Measurements from ENCODE around the gene CPNE5. TPM values are rescaled to one million over a fixed set of nuclear protein-coding genes. Genes with fewer than 3 reads are reported as not detected.
"Not testable (repeated sequence)": the region's sequence is repeated elsewhere in the genome, so short reads cannot be mapped to it uniquely, and the experiment has no call there.

CPNE5 gene
- total and polyA plus RNA-seq, 2 donors from 2014 or later = 3.7 to 7.1 TPM

DNA sequence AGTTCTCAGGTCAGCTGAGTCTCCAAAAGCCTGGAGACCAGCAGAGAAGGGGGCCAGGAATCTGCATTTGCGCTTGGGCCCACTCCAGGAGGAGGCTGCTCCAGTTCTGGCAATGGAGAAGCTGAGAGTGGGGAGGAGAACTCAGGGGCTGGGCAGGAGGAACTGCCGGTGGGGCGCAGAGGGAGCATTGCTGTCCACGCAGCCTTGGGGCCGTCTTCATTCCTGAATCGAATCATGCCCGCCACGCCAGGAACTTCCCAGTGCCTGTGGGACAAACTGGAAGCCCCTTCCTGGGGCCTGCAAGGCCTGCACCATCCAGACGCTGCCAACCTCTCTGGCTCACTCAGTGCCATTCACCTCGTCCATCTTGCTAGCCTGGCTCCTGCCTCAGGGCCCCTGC, 124.7 kb downstream of the CPNE5 start:
- DNase-seq (no peak), FAIRE-seq (no peak)
- intact Hi-C loops (cut with DNase I) = no loop called here

DNA sequence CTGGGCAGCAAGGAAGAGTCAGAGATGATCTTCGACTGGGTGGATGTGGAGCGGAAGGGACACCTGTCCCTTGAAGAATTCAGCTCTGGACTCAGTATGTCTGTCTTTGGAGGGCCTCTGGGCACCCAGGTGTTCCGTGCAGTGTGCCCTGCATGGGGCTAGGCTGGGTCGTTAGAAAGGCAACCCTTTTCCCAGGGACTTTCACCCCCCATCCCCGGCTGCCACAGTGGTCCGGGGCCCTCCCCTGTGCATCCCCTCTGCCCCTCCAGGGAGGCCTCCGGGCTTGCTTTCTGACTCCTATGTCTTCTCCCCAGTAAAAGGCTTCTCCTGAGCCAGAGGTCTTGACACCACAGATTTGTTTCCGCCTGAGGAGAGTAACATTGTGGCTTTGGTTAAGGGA, 125.4 kb downstream of the CPNE5 start:
- Histone ChIP-seq H3K4me3 (ENCODE audit: low read length in 3 of 3) (no peak overlapping the region), H3K36me3 (ENCODE audit: control insufficient read depth in 2 of 3, insufficient read depth in 3 of 3, low read length in 3 of 3) (no peaks in the 10 kb centered on the region), H3K9me3 (ENCODE audit: control insufficient read depth in 2 of 3, insufficient read depth in 1 of 3, low read length in 3 of 3) (no peaks in the 10 kb centered on the region), H3K4me1 (ENCODE audit: control insufficient read depth in 2 of 3, insufficient read depth in 2 of 3, low read depth in 1 of 3, low read length in 3 of 3) (no peaks in the 10 kb centered on the region), H3K27me3 (ENCODE audit: control insufficient read depth, insufficient read depth, low read length) (no peaks in the 10 kb centered on the region), H3K27ac (ENCODE audit: low read depth in 2 of 2, low read length in 2 of 2) (no peak overlapping the region), H3K9ac (ENCODE audit: low read length in 3 of 3) (no peak overlapping the region)
- TF ChIP-seq, protein P1, sequence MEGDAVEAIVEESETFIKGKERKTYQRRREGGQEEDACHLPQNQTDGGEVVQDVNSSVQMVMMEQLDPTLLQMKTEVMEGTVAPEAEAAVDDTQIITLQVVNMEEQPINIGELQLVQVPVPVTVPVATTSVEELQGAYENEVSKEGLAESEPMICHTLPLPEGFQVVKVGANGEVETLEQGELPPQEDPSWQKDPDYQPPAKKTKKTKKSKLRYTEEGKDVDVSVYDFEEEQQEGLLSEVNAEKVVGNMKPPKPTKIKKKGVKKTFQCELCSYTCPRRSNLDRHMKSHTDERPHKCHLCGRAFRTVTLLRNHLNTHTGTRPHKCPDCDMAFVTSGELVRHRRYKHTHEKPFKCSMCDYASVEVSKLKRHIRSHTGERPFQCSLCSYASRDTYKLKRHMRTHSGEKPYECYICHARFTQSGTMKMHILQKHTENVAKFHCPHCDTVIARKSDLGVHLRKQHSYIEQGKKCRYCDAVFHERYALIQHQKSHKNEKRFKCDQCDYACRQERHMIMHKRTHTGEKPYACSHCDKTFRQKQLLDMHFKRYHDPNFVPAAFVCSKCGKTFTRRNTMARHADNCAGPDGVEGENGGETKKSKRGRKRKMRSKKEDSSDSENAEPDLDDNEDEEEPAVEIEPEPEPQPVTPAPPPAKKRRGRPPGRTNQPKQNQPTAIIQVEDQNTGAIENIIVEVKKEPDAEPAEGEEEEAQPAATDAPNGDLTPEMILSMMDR (IDR thresholded peaks at IDR 0.05; ENCODE audit: borderline replicate concordance, extremely low read depth, insufficient read depth) = no peak
- intact Hi-C loops (cut with DNase I) = no loop called here
- DNase-seq = no peak
- no peak for FAIRE-seq

More for the DNA sequence above, 124.7 kb downstream of the CPNE5 start:
- Histone ChIP-seq H3K36me3 (ENCODE audit: control insufficient read depth in 2 of 3, insufficient read depth in 3 of 3, low read length in 3 of 3) (no peaks in the 10 kb centered on the region), H3K27me3 (ENCODE audit: control insufficient read depth, insufficient read depth, low read length) (no peaks in the 10 kb centered on the region), H3K27ac (ENCODE audit: low read depth in 2 of 2, low read length in 2 of 2) (no peak overlapping the region), H3K9me3 (ENCODE audit: control insufficient read depth in 2 of 3, insufficient read depth in 1 of 3, low read length in 3 of 3) (no peaks in the 10 kb centered on the region), H3K9ac (ENCODE audit: low read length in 3 of 3) (no peak overlapping the region), H3K4me3 (ENCODE audit: low read length in 3 of 3) (no peak overlapping the region), H3K4me1 (ENCODE audit: control insufficient read depth in 2 of 3, insufficient read depth in 2 of 3, low read depth in 1 of 3, low read length in 3 of 3) (no peaks in the 10 kb centered on the region)
- TF ChIP-seq, protein P1 (IDR thresholded peaks at IDR 0.05; ENCODE audit: borderline replicate concordance, extremely low read depth, insufficient read depth) = no peak

DNA sequence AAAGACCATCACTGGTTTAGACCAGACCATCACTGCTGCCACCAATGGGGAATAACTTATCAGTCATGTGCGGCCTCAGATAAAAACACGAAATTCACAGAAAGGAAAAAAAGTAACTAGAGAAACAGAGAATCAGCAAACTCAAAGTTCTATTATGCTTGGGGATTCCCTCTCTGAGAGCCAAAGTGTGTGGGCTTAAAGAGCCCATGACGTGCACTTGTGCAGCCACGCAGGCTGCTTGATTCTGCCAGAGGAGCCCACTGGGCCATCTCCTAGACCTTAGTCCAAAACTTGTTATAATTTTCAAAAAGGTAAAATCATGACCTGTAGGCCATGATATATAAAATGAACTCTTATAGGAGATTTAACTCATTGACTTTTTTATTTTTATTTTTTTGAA, 126.4 kb downstream of the CPNE5 start:
- no peak overlapping the region for H3K9ac ChIP-seq (ENCODE audit: low read length in 3 of 3)
- no peaks in the 10 kb centered on the region for H3K9me3 ChIP-seq (ENCODE audit: control insufficient read depth in 2 of 3, insufficient read depth in 1 of 3, low read length in 3 of 3)
- no peaks in the 10 kb centered on the region for H3K27me3 ChIP-seq (ENCODE audit: control insufficient read depth, insufficient read depth, low read length)
- FAIRE-seq (no peak), DNase-seq (no peak)
- no peaks in the 10 kb centered on the region for H3K36me3 ChIP-seq (ENCODE audit: control insufficient read depth in 2 of 3, insufficient read depth in 3 of 3, low read length in 3 of 3)
- intact Hi-C loops (cut with DNase I) = no loop called here
- no peak overlapping the region for H3K4me3 ChIP-seq (ENCODE audit: low read length in 3 of 3)
- no peaks in the 10 kb centered on the region for H3K4me1 ChIP-seq (ENCODE audit: control insufficient read depth in 2 of 3, insufficient read depth in 2 of 3, low read depth in 1 of 3, low read length in 3 of 3)
- no peak overlapping the region for H3K27ac ChIP-seq (ENCODE audit: low read depth in 2 of 2, low read length in 2 of 2)
- TF ChIP-seq, protein P1 (IDR thresholded peaks at IDR 0.05; ENCODE audit: borderline replicate concordance, extremely low read depth, insufficient read depth) = no peak

DNA sequence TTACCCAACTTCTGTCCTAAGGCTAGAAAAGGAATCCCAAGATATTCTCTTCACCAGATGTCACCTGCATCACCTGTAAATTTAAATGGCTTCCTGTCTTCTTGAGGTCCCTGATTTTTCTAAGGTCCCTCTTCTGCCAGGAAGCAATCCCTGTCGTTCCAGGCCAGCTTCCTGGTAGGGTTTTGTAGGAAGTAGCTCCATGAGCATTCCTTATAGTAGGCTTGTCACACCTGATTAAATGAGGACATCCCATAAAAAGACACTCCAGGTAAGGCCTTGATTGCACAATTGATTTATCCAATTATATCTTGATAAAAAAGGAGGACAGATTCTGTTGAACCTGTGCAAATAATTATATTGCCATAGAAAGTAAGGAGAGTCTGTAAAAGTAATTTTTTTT, 132.9 kb downstream of the CPNE5 start:
- Histone ChIP-seq H3K9ac (ENCODE audit: low read length in 3 of 3) (no peak overlapping the region), H3K27me3 (ENCODE audit: control insufficient read depth, insufficient read depth, low read length) (no peaks in the 10 kb centered on the region), H3K4me3 (ENCODE audit: low read length in 3 of 3) (no peak overlapping the region), H3K9me3 (ENCODE audit: control insufficient read depth in 2 of 3, insufficient read depth in 1 of 3, low read length in 3 of 3) (no peaks in the 10 kb centered on the region), H3K36me3 (ENCODE audit: control insufficient read depth in 2 of 3, insufficient read depth in 3 of 3, low read length in 3 of 3) (no peaks in the 10 kb centered on the region), H3K27ac (ENCODE audit: low read depth in 2 of 2, low read length in 2 of 2) (no peak overlapping the region), H3K4me1 (ENCODE audit: control insufficient read depth in 2 of 3, insufficient read depth in 2 of 3, low read depth in 1 of 3, low read length in 3 of 3) (no peaks in the 10 kb centered on the region)
- DNase-seq (no peak), FAIRE-seq (no peak)
- TF ChIP-seq, protein P1 (IDR thresholded peaks at IDR 0.05; ENCODE audit: borderline replicate concordance, extremely low read depth, insufficient read depth) = no peak
- intact Hi-C loops (cut with DNase I) = no loop called here

DNA sequence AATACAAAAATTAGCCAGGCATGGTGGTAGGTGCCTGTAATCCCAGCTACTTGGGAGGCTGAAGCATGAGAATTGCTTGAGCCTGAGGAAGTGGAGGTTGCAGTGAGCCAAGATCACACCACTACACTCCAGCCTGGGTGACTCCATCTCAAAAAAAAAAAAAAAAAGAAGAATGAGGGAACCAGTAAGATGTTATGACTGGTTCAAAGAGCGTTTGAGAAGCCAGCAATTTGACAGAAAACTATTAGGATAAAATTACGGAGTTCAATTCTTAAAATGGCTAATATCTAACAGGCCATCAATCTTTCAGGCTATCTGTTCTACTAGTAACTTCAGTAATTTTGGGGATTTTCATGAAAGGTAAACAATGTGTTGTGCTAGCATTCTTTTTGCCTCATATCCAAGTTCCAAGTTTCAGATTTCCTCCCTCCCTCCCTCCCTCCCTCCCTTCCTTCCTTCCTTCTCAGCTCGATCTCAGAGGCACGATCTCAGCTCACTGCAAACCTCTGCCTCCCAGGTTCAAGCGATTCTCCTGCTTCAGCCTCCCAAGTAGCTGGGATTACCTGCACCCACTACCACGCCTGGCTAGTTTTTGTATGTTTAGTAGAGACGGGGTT, 134.2 kb downstream of the CPNE5 start:
- H3K4me1 ChIP-seq (ENCODE audit: control insufficient read depth in 2 of 3, insufficient read depth in 2 of 3, low read depth in 1 of 3, low read length in 3 of 3); FAIRE-seq; H3K27me3 ChIP-seq (ENCODE audit: control insufficient read depth, insufficient read depth, low read length); H3K9ac ChIP-seq (ENCODE audit: low read length in 3 of 3); DNase-seq; H3K4me3 ChIP-seq (ENCODE audit: low read length in 3 of 3); H3K36me3 ChIP-seq (ENCODE audit: control insufficient read depth in 2 of 3, insufficient read depth in 3 of 3, low read length in 3 of 3); intact Hi-C loops (cut with DNase I); H3K27ac ChIP-seq (ENCODE audit: low read depth in 2 of 2, low read length in 2 of 2); H3K9me3 ChIP-seq (ENCODE audit: control insufficient read depth in 2 of 3, insufficient read depth in 1 of 3, low read length in 3 of 3): not testable (repeated sequence)

All from kidney (tissue), 14 donors.